ENCODE data around the gene PKHD1.

GRCh38 chr6:51827580-51827979 is 259.8 kb downstream of the PKHD1 start:
- TF ChIP-seq, protein P1, sequence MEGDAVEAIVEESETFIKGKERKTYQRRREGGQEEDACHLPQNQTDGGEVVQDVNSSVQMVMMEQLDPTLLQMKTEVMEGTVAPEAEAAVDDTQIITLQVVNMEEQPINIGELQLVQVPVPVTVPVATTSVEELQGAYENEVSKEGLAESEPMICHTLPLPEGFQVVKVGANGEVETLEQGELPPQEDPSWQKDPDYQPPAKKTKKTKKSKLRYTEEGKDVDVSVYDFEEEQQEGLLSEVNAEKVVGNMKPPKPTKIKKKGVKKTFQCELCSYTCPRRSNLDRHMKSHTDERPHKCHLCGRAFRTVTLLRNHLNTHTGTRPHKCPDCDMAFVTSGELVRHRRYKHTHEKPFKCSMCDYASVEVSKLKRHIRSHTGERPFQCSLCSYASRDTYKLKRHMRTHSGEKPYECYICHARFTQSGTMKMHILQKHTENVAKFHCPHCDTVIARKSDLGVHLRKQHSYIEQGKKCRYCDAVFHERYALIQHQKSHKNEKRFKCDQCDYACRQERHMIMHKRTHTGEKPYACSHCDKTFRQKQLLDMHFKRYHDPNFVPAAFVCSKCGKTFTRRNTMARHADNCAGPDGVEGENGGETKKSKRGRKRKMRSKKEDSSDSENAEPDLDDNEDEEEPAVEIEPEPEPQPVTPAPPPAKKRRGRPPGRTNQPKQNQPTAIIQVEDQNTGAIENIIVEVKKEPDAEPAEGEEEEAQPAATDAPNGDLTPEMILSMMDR (IDR thresholded peaks at IDR 0.05) = no peak
- no peak for TF ChIP-seq REST (IDR thresholded peaks at IDR 0.05; ENCODE audit: insufficient read depth in 1 of 2, low read depth in 2 of 2, low read length in 1 of 2)
- TF ChIP-seq POLR2AphosphoS5 (IDR thresholded peaks at IDR 0.05; ENCODE audit: low read depth, low read length) = no peak
